Forelimb muscle (tissue), 1 donor: ENCODE results near the gene ZNF598. TPM values are rescaled to one million over a fixed set of nuclear protein-coding genes. Genes with fewer than 3 reads are reported as not detected.
A peak's percentile ranks its signal among the peaks of the same experiment; 100 is the strongest.

Source experiments
- DNase-seq: peaks from one replicate; pipeline ENCODE4 v3.0.0-alpha.2; 2013; ENCODE audit warnings: low read depth
- polyA plus RNA-seq: library from polyadenylated mRNA; unstranded; fragments of 120-200 nt; gene quantifications from one replicate; pipeline ENCODE4 v1.2.1, GENCODE V29; 2013; ENCODE audit not compliant: insufficient read length

Gene ZNF598
- 24.9 TPM for polyA plus RNA-seq

DNA sequence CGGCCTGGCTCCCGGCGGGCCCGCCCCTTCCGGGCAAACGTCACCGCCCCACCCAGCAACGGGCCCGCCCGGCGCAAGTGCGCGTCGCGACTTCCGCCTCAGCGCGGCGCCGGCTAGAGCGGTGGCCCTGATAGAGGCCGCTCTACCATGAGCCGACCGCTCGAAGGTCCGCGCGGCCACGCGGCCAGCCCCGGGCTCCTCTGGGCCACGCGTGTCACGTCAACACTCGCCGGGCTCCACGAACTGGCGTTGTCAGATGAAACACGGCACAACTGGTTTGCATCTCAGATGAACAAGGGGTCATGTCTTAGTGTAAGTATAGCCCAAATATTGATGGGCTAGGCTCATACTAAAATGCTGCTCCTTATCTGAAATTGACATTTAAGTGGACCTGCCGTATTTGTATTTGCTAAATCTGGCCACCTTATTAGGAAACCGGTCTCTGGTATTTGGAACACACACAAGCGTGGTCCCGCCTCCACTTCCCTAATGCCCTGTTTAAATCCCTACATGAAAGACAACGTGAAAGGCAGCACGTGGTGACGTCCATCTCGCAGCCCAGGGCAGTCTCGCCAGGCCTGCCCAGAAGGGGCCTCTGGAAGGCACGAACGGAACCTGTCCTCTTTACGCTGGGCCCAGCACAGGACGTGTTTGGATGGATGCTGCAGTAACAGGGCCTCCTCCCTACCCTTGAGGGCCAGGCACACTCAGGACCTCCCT, at the start of gene ZNF598:
Gene ZNF598, minus strand, starts transcription at position 31 of the 720 bp plus-strand sequence.
- DNase-seq, result peak; percentile 66

DNA sequence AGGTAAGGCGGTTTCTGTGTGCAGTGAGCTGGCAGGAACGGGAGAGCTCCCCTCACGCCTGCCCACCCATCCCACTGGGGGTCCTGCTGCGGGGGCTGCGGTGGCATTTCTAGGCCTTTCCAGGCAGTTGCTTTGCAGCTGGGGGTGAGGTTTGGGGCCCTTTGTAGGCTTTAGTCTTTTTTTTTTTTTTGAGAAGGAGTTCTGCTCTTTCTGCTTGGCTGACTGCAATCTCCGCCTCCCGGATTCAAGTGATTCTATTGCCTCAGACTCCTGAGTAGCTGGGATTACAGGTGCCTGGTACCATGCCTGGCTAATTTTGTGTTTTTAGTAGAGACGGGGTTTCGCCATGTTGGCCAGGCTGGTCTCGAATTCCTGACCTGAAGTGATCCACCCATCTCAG, 49.3 kb upstream of the ZNF598 start:
- no peak for DNase-seq

DNA sequence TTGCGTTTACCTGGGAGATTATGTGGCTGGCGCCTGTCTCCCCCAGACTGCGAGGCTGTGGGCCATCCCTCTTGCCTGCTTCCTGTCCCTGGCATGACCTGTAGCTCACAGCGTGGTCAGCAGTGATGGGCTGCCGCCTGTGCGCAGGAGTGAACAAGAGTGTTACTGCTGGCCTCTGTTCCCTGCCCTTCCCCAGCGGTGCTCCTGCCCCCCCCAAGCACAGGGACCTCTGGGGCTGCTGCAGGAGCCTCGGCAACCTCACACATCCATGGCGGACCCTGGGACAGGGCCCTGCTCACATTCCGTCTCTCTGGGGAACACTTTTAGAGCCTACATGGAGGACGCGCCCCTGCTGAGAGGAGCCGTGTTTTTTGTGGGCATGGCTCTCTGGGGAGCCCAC, 48.8 kb upstream of the ZNF598 start:
- DNase-seq, result no peak

DNA sequence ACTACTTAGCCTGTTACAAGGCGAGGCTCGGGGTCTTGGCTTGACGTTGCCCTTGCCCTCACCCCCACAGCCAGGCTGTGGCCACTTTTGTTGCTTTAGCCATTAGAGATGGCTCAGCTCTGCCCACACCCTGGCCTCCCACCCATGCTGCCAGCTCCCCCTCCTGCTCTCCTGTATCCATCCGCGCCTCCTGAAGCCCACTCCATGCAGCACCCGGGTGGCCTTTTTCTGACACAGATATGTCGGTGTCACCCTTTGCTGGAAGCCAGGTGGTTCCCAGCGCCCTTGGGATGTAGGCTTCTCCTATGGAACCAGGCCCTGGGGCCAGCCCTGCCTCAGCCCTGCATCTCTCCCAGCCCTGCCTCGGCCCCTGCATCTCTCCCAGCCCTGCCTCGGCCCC, 47.8 kb upstream of the ZNF598 start:
- no peak for DNase-seq

DNA sequence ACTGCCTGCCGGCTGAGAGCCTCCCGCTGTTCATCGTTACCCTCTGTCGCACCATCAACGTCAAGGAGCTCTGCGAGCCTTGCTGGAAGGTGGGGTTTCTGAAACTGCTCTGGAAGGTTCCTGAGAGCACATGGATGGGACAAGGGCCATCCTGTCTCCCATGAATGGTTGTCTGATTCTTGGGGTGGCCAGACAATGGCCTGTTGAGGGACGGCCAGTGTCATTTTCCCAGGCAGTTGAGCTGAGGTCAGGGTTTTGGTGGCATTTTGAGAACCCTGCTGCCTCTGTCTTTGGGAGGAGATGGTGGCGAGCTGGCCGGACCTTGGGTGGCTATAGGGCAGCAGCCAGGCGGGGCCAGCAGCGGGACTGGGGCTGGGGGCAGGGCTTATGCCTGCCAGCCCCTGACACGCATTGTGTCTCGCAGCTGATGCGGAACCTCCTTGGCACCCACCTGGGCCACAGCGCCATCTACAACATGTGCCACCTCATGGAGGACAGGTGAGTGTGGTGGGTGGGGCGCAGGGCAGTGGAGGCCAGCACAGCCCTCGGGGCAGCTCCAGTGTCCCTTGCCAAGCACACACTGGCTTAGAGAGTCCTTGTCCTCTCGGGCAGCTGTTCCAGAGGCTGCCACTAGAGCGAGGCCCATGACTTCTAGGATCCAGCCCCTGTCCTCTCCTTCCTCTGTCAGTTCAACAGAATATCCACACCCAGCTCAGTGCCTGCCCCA, 47.2 kb upstream of the ZNF598 start:
- no peak for DNase-seq

DNA sequence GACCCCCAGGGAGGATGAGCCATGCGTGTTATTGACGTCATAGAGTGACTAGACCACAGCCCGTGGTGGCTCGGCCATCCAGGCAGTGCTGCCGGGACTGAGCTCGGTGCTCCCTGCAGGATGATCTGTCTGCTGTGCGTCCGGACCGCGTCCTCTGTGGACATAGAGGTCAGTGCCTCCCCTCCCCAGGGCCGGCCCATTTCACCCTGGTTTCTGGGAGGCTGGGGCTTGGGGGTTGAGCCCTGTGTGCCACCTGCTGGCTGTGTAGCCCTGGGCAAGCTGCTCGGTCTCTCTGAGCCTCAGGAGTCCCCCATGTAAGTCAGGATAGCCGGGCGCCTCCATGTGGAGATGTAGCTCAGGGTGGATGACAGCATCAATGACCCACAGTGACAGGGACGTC, 46.5 kb upstream of the ZNF598 start:
- no peak for DNase-seq

DNA sequence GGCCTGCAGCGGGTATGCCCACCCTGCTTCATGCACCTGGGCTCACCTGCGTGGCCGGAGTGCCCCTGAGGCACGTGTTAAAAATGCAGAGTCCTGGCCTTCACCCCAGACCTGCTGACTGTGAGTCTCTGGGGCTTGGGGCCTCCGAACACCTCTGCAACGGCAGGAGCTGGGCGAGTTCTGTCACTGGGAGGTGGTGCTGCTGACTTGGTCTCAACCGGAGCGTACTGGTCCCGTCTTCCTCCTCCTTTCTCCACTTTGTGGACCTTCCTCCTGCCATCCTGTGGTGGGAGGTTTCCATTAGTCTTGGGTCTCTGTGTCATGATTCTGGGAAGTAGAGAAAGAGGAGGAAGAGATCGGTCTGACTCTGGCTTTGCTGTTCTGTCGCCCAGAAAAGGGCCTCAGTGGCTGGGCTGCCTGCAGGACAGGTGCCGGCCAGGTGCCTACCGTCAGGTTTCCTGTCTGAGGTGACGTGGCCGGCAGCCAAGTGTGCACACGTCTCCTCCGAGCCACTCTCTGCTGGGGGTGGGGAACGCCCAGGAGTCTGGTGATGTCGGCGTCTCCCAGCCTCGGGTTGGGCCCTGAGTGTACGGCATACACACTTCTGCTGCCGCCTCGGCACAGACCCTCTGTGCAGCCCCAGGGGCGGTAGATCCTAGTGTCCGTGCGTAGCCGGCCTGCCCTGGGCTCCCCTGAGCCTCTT, 45.1 kb upstream of the ZNF598 start:
- no peak for DNase-seq

DNA sequence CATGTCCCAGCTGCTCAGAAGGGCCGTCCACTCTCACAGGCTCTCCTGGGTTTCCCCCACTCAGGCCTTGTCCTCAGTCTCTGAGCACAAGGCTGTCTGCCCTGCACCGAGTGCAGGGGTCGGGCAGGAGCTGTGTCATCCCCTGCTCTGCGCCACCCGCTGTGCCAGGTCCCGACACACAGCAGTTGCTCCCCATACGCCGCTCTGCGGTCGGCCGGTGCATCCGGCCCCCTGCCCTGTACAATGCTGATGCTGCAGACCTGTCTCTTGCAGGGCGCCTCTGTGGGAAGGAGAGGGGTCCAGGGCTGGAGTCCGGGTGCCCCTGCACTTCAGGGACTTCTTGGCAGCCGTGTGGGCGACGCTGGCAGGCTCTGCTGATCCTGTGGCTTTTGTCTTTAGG, 44.3 kb upstream of the ZNF598 start:
- DNase-seq, result no peak

DNA sequence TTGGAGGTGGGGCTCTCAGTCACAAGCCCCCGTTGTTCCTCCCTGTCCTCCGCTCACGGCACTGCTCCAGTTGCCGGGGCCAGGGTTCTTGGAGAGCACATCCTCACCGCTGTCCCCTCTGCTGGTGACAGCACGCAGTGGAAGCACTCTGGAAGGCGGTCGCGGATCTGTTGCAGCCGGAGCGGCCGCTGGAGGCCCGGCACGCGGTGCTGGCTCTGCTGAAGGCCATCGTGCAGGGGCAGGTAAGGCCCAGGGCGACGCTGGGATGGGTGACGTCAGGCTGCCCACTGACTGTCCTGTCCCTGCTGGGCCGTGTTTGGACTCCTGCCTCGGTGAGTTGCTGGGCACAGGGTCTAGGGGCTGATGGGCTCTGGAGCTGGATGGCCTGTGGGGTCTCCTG, 43.6 kb upstream of the ZNF598 start:
- DNase-seq, result no peak

DNA sequence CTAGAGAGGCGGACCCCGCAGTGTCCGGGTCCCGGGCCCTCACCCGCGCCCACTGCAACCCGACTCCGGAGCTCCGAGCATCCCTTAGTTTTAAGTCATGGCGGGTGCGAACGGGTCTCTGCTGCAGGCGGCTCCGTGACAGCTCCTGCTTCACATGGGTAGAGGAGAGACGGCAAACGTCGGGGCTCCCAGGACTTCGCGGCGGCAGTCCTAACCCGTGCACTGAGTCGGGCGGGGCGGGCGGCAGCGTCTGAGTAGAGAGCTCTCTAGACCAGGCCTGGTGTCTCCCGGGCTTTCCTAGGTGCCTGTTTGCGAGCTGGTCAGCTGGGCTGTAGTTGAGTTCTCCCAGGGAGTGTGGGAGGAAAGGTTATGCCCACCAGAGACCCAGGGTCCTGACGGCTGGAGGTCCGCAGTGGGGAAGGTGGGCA, 38.5 kb upstream of the ZNF598 start:
- no peak for DNase-seq

DNA sequence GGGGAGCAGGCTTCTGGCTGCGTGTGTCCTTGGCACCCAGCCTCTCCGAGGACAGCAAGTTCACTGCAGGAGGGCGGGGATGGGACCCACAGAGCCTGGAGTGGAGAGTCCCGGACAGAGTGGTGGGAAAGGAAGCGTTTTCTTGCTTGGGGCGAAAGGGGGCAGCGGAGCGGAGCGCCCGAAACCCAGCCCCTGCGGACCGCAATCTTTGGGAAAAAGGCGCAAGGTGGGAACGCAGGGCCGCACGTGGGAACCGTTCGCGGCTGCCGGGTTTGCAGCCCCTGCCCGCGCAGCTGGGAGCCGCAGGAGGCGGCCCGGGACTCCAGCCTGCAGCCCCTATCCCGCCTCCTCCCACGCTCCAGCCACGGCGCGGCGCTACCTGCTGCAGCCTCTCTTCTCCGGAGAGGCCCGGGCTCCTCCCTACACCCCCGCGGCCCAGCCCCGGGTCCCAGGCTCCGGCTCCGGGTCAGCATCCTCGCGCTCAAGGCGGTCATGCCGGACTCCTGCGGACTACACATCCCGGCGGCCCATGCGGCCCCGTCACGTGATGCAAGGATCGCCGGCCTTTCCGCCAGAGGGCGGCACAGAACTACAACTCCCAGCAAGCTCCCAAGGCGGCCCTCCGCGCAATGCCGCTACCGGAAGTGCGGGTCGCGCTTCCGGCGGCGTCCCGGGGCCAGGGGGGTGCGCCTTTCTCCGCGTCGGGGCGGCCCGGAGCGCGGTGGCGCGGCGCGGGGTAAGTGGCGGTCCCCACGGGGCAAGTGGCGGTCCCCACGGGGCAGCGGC, 37.9 kb upstream of the ZNF598 start, which contains the start of the genes NTHL1 and TSC2:
Gene NTHL1, minus strand, starts transcription at position 505 of the 786 bp plus-strand sequence. Its CDS starts 11 bp downstream, at position 494.
Gene TSC2, plus strand, starts transcription at position 656 of the 786 bp plus-strand sequence. CDS start 631 bp downstream, outside the sequence.
- DNase-seq, result peak; percentile 92

DNA sequence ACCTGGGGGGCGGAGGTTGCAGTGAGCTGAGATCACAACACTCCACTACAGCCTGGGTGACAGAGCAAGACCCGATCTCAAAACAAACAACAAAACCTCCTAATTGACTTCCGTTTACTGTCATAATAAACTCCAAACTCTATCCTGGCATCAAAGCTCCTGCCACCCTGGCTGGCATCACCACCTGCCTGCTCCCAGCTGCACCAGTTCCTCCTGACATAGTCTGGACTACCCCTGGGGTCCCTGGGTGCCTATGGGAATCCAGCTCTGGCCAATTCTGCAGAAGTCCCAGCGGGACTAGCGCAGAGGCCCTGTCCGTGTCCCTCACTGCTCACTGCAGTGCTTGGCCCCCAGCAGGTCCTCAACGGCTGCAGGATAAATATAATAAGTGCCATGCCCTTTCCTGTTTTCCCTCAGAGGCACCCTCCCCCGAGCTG, 37.3 kb upstream of the ZNF598 start:
- no peak for DNase-seq

DNA sequence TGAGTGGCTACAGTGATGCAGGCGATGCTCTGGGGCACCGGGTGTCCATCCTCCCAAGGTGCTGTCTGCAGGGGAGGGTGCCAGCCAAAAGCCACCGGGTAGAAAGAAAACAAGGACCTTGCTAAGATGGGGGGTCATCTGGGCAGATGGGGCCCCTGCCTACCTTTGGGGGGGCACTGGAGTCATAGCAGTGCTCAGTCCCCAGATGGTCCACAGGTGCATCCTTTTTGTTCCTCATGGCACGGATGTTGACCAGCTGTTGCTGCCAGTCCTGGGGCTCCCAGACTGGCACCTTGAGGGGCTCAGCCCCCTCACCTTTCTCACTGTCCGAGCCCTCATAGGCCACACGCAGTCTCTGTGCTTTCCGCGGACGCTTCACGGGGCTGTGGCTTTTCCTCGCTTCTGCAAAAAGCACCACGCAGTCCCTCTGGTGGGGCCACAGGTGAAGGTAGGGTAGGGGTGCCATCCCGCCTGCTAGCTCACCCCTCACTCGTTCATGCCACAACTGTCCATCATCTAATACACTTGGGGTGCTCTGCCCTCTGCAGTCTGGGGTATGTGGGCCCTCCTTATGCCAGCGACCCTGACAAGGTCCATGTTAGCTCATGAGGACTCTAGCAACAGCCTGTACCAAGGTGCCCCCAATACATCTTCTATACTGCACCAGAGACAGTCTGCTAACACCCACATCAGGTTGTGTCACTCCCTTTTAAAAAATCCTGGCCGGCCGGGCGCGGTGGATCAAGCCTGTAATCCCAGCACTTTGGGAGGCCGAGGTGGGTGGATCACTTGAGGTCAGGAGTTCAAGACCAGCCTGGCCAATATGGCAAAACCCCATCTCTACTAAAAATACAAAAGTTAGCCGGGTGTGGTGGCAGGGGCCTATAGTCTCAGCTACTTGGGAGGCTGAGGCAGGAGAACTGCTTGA, 36.6 kb upstream of the ZNF598 start:
- DNase-seq, result no peak

DNA sequence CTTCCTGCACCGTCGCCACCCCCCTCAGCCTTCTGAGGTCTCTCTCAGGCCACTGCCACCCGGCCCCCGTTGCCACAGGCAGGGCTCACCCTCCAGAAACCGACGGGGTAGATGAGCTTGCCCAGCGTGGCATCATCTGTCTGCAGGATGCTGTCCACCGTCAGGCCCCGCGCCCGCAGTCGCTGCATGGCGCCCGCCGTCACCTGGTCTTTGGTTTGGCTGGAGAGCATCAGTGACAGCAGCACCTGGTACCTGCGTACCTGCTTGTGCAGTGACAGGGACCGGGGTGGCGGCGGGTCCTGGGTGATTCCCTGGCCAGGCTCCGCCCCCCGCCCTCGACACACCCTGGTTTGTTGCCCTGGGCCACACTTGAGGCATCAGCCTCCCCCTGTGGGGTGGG, 34.9 kb upstream of the ZNF598 start:
- DNase-seq, result no peak

DNA sequence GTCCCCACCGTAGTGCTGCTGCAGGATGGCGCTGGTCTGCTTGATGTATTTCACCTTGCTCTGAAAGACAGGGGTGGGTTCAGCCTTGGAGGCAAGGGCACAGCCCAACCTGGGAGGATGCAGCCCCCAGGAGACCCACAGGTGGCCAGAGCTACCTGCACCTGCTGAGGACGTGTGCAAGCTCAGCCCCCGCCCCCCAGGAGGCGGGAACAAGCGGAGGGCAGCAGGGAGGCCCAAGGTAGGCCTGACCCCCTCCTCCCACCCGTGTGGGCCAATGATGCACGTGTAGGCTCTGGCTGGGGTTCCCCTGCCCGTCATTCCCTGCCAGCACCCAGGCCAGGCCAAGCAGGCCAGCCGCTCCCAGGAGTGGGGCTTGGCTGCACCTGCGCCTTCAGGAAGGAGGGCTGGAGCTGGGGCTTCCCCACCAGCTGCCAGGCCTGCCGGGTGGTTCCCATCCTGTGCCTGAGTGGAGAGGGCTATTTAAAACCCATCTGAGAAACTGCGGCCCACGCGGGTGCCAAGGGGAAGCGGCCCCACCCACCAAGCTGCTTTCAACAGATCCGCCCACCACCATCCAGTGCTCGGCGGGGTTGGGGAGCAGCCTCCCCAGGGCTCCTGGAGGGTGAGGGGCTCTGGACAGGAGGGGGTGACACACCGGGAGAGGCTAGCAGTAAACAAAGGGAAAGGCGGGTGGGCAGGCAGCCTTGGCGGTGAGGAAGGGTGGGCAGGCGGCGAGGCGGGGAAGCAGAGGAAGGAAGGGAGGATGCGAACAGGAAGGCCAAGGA, 34.2 kb upstream of the ZNF598 start:
- no peak for DNase-seq

DNA sequence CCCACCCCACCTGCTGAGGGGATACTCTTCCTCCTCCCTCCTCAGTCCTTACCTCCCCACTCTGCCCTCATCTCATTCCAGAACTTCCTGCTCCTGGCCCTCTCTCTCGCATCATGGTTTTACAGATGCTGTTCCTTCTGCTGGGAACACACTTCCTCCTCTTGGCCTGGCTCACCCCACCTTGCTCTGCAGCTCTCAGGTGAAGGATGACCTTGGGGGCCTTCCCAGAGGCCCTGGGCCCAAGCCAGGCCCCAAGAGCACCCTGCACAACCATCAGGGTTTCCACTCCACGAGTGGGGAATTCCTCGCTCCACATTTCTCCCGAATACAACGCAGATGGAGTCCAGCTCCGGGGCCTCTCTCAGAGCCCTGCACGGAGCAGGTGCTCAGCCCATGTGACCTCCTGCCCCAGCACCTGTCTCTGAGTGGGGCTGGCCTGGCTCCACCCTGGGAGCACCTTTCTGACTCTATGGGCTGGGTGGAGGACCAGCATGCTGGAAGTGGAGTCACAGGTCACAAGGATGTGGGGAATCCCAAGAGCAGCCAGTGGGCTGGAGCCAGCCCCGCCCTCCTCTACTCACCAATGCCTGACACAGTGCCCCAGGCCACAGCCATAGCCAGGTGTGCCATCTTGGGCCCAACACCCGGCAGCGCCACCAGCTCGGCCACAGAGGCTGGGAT, 33.5 kb upstream of the ZNF598 start:
- no peak for DNase-seq

DNA sequence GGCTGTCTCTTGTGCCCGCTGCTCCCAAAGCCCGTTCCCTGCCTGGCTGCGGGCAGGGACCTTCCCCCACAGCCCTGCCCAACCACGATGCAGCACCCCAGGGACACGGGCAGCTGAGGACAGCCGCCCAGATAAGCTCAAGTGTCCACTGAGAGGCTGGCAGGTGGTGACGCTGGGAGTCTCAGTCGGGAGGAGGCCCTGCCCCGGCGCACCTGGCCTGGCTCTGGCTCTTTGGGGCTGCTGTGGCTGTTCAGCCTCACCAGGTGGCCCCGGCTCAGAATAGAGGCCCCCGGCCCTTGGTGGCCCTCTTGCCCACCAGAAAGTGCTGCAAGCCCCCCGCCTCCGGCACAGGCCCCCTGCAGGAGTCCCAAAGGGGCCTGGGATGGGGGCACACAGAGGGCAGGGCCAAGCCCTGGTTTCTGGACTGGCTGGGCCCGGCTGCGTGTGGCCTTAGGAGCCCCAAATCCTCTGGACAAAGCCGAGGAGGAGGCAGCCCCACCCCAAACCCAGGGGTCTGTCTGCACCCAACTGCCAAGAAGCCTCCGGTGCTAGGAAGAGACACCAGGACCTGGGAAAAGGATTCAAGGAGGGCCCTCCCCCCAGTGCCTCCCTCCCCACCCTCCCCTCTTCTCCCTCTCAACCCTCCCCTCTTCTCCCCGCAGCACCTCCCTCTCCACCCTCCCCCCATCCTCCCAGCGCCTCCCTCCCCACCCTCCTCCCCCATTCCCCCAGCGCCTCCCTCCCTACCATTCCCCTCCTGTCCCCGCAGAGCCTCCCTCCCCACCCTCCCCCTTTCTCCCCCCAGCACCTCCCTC, 32.8 kb upstream of the ZNF598 start:
- no peak for DNase-seq
